Esophagus squamous epithelium (tissue), 4 donors: ENCODE measurements around the gene PRKCE.

Source experiments
- CTCF ChIP-seq, 6 experiments: fragments of 450-650 bp in 4 of 6; fragments of 200-600 bp in 2 of 6; sonication (generic) in 2 of 6; IDR thresholded peaks; one replicate each; pipeline ENCODE4 v1.5.1; 2016 to 2019; ENCODE audit warnings: antibody characterized with exemption in 6 of 6, mild to moderate bottlenecking in 4 of 6, moderate library complexity in 4 of 6
- POLR2A ChIP-seq, 4 donors: fragments of 450-650 bp; IDR thresholded peaks; one replicate each; pipeline ENCODE4 v1.6.1; 2017; ENCODE audit warnings: antibody characterized with exemption in 4 of 4, mild to moderate bottlenecking in 4 of 4, moderate library complexity in 3 of 4

GRCh38 chr2:45946023-45946422, 294.5 kb downstream of the PRKCE start:
- TF ChIP-seq CTCF (IDR thresholded peaks at IDR 0.05) (no peak), POLR2A (IDR thresholded peaks at IDR 0.05) (no peak)
